Measurements from ENCODE around the gene CBY1.

DNA sequence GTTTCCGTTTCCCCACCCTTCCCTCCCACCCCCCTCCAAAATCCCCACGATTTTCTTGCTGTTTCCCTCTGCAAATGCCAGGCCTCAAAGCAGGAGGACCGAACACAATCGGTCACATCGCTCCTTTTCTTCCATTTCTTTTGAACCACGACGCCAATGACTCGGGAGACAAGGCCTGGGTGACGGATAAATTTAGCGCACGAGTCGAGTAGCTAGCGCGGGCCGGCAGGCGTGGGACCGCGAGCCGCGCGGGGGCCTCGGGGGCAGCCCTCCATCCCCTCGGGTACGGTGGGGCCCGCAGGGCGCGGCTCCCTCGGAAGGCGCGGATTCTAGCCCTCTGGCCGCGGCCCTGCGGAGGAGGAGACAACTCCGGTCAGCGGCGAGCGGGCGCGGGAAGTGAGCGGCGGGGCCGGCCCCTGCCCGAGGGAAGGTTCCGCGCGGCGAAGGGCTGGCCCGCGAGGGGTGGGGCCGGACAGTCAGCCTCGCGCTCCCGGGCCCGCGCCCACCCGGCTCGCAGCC, 43.9 kb downstream of the CBY1 start:
- TF ChIP-seq, protein P1, sequence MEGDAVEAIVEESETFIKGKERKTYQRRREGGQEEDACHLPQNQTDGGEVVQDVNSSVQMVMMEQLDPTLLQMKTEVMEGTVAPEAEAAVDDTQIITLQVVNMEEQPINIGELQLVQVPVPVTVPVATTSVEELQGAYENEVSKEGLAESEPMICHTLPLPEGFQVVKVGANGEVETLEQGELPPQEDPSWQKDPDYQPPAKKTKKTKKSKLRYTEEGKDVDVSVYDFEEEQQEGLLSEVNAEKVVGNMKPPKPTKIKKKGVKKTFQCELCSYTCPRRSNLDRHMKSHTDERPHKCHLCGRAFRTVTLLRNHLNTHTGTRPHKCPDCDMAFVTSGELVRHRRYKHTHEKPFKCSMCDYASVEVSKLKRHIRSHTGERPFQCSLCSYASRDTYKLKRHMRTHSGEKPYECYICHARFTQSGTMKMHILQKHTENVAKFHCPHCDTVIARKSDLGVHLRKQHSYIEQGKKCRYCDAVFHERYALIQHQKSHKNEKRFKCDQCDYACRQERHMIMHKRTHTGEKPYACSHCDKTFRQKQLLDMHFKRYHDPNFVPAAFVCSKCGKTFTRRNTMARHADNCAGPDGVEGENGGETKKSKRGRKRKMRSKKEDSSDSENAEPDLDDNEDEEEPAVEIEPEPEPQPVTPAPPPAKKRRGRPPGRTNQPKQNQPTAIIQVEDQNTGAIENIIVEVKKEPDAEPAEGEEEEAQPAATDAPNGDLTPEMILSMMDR (conservative IDR thresholded peaks at IDR 0.05; ENCODE audit: low read depth, low read length) = no peak
- no peak for TF ChIP-seq EZH2phosphoT487 (IDR thresholded peaks at IDR 0.05; ENCODE audit: borderline replicate concordance, low read length)

All from PC-3 (cell line).